IPS-20b (cell line): ENCODE results near the gene RUNX2.

Experiments
- H3K27ac ChIP-seq: one replicate; pipeline ENCODE4 v1.5.1; 2013; ENCODE audit warnings: low read length
- H3K27me3 ChIP-seq: 2 replicates; pipeline ENCODE4 v1.6.1; 2013; ENCODE audit warnings: mild to moderate bottlenecking, low read length, inconsistent platforms; ENCODE audit not compliant: insufficient read depth
- H3K36me3 ChIP-seq: 2 replicates; pipeline ENCODE4 v1.6.1; 2013; ENCODE audit warnings: low read depth, mild to moderate bottlenecking, inconsistent platforms, low read length, moderate library complexity; ENCODE audit not compliant: insufficient read depth
- H3K4me1 ChIP-seq: 2 replicates; pipeline ENCODE4 v1.6.1; 2013; ENCODE audit warnings: mild to moderate bottlenecking, control low read depth, inconsistent platforms, low read length, moderate library complexity; ENCODE audit not compliant: insufficient read depth
- H3K4me3 ChIP-seq: 2 replicates; pipeline ENCODE4 v1.5.1; 2013; ENCODE audit warnings: mild to moderate bottlenecking, low read length, inconsistent platforms
- H3K9ac ChIP-seq: 2 replicates; pipeline ENCODE4 v1.6.1; 2013; ENCODE audit warnings: low read depth, mild to moderate bottlenecking, inconsistent platforms, low read length, moderate library complexity
- H3K9me3 ChIP-seq: 2 replicates; pipeline ENCODE4 v1.6.1; 2013; ENCODE audit warnings: mild to moderate bottlenecking, low read depth, low read length, inconsistent platforms; ENCODE audit not compliant: insufficient read depth

The RUNX2 gene

GRCh38 chr6:45467853-45468252, 139.7 kb downstream of the RUNX2 start:
- Histone ChIP-seq H3K4me3 (no peak overlapping the region), H3K27ac (no peak overlapping the region), H3K9ac (no peak overlapping the region), H3K9me3 (no peaks in the 10 kb centered on the region), H3K36me3 (no peaks in the 10 kb centered on the region), H3K4me1 (no peaks in the 10 kb centered on the region), H3K27me3 (no peaks in the 10 kb centered on the region)

GRCh38 chr6:45469663-45470062, 141.5 kb downstream of the RUNX2 start:
- H3K27me3 ChIP-seq: no peaks in the 10 kb centered on the region
- no peak overlapping the region for H3K9ac ChIP-seq
- H3K9me3 ChIP-seq: no peaks in the 10 kb centered on the region
- no peaks in the 10 kb centered on the region for H3K36me3 ChIP-seq
- H3K4me1 ChIP-seq: no peaks in the 10 kb centered on the region; the same call in 1 of the 2 replicates
- no peak overlapping the region for H3K4me3 ChIP-seq
- no peak overlapping the region for H3K27ac ChIP-seq

GRCh38 chr6:45470131-45470738, 142.1 kb downstream of the RUNX2 start:
- Histone ChIP-seq H3K27ac (no peak overlapping the region), H3K36me3 (no peaks in the 10 kb centered on the region), H3K4me3 (no peak overlapping the region), H3K4me1 (no peaks in the 10 kb centered on the region; the same call in 1 of the 2 replicates), H3K9ac (no peak overlapping the region), H3K27me3 (no peaks in the 10 kb centered on the region), H3K9me3 (no peaks in the 10 kb centered on the region)

- H3K9ac ChIP-seq: no peak overlapping the region
Observed at GRCh38 chr6:45472382-45472781, 144.3 kb downstream of the RUNX2 start.

DNA sequence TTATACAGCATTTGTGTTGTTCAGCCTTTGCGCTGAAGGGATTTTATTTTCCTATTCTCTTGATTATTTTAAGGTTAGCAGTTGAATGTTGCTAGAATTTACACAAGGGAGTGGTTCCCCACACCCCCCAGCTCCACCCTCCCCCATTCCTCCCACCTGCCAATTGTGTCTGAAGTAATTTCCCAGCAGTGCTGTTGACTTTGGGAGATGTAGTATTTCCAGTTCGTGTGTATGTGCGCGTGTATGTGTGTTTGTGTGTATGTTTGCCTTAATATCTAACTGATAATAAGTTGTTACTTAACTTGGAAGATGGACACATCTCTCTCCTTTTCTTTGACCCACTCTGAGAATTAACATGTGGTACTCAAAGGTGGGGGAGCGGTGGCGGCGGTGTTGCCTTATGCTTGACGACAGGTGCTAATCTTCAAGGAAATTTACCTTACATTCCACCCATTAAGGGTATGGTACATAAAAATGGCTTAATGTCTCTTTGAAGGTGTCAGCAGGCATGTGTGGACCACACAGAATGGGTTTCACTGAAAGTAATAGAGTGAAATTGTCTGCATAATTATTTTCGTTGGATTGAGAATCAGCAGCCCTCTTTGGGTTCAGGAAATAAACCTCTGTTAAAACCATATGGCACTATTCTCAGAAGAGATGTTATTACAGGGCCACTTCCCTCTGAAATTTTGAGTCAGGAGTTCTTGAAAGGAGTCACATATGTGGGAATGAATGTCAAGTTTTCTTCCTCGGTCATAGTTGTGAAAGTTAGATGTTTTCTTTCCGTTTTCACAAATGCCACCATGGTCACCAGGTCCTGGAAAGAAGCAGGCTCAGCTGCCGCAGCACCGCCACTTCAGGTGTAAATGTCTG, 145.2 kb downstream of the RUNX2 start:
- Histone ChIP-seq H3K4me3 (no peak overlapping the region), H3K27ac (no peak overlapping the region), H3K4me1 (no peaks in the 10 kb centered on the region; the same call in 1 of the 2 replicates), H3K27me3 (no peaks in the 10 kb centered on the region), H3K9me3 (no peaks in the 10 kb centered on the region), H3K9ac (no peak overlapping the region), H3K36me3 (no peaks in the 10 kb centered on the region)

More at GRCh38 chr6:45472382-45472781, 144.3 kb downstream of the RUNX2 start:
- no peaks in the 10 kb centered on the region for H3K27me3 ChIP-seq
- no peaks in the 10 kb centered on the region for H3K9me3 ChIP-seq
- no peak overlapping the region for H3K4me3 ChIP-seq
- H3K27ac ChIP-seq: no peak overlapping the region
- H3K4me1 ChIP-seq: no peaks in the 10 kb centered on the region; the same call in 1 of the 2 replicates
- no peaks in the 10 kb centered on the region for H3K36me3 ChIP-seq

DNA sequence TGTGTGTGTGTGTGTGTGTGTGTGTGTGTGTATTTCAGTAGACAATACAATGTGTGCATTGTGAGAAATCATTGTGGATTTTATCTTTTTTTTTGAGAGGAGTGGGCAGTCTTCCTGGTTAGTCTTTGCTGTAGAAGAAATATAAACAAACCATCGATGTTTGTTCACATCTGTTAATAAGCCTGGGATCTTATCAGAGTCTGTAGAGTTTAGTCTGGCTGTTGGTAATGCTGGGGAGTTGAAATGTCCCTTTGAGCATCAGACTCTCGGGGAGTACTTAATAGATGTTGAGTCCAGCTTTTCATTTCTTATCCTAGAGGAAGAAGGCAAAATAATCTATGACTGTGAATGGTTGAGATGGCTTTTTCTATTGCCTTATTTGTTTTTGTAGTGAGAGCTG, 146.2 kb downstream of the RUNX2 start:
- no peak overlapping the region for H3K27ac ChIP-seq

GRCh38 chr6:45476341-45476740, 148.2 kb downstream of the RUNX2 start:
- Histone ChIP-seq H3K27ac (no peak overlapping the region), H3K9me3 (no peaks in the 10 kb centered on the region), H3K4me1 (no peaks in the 10 kb centered on the region; the same call in 1 of the 2 replicates), H3K36me3 (no peaks in the 10 kb centered on the region), H3K4me3 (no peak overlapping the region), H3K9ac (no peak overlapping the region), H3K27me3 (no peaks in the 10 kb centered on the region)

More for the DNA sequence above, 146.2 kb downstream of the RUNX2 start:
- no peaks in the 10 kb centered on the region for H3K9me3 ChIP-seq
- H3K27me3 ChIP-seq: no peaks in the 10 kb centered on the region
- no peak overlapping the region for H3K4me3 ChIP-seq
- no peaks in the 10 kb centered on the region; the same call in 1 of the 2 replicates for H3K4me1 ChIP-seq
- no peaks in the 10 kb centered on the region for H3K36me3 ChIP-seq
- H3K9ac ChIP-seq: no peak overlapping the region

DNA sequence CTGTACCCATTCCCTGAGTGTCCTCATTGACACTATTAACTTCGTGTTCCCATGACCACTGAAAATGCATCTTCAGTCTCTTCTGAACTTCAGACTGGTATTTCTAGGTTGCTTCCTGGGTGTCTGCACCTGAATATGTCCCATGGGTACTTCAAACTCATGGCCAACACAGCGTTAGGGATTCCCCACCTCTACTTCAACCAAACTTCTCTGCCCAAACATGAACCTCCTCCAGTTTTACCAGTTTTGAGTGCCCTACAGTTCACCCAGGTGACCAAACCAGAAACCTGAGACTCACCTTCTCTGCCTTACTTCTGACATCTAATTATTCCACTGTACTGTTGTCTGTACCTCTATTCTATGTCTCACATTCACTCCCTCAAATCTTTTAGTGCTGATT, 149.1 kb downstream of the RUNX2 start:
- no peak overlapping the region for H3K27ac ChIP-seq

GRCh38 chr6:45477790-45478189, 149.7 kb downstream of the RUNX2 start:
- Histone ChIP-seq H3K9ac (no peak overlapping the region), H3K4me1 (no peaks in the 10 kb centered on the region; the same call in 1 of the 2 replicates), H3K27me3 (no peaks in the 10 kb centered on the region), H3K36me3 (no peaks in the 10 kb centered on the region), H3K4me3 (no peak overlapping the region), H3K27ac (no peak overlapping the region), H3K9me3 (no peaks in the 10 kb centered on the region)

More for the DNA sequence above, 149.1 kb downstream of the RUNX2 start:
- Histone ChIP-seq H3K9me3 (no peaks in the 10 kb centered on the region), H3K4me3 (no peak overlapping the region), H3K36me3 (no peaks in the 10 kb centered on the region), H3K9ac (no peak overlapping the region), H3K27me3 (no peaks in the 10 kb centered on the region), H3K4me1 (no peaks in the 10 kb centered on the region; the same call in 1 of the 2 replicates)

- H3K36me3 ChIP-seq: no peaks in the 10 kb centered on the region
- no peak overlapping the region for H3K4me3 ChIP-seq
- H3K27me3 ChIP-seq: no peaks in the 10 kb centered on the region
- no peaks in the 10 kb centered on the region for H3K9me3 ChIP-seq
- H3K4me1 ChIP-seq: no peaks in the 10 kb centered on the region; the same call in 1 of the 2 replicates
- H3K9ac ChIP-seq: no peak overlapping the region
- H3K27ac ChIP-seq: no peak overlapping the region
Observed at GRCh38 chr6:45478240-45478639, 150.1 kb downstream of the RUNX2 start.

GRCh38 chr6:45479834-45480751, 152.0 kb downstream of the RUNX2 start:
- Histone ChIP-seq H3K36me3 (no peaks in the 10 kb centered on the region), H3K27ac (no peak overlapping the region), H3K9me3 (no peaks in the 10 kb centered on the region), H3K4me3 (no peak overlapping the region), H3K4me1 (no peaks in the 10 kb centered on the region; the same call in 1 of the 2 replicates), H3K9ac (no peak overlapping the region), H3K27me3 (no peaks in the 10 kb centered on the region)
